Measurements from ENCODE around the gene FOXO3. TPM values are rescaled to one million over a fixed set of nuclear protein-coding genes. Genes with fewer than 3 reads are reported as not detected.

Gene FOXO3
- total and polyA plus RNA-seq, 2 donors from 2014 or later: 9.4 to 76.1 TPM

DNA sequence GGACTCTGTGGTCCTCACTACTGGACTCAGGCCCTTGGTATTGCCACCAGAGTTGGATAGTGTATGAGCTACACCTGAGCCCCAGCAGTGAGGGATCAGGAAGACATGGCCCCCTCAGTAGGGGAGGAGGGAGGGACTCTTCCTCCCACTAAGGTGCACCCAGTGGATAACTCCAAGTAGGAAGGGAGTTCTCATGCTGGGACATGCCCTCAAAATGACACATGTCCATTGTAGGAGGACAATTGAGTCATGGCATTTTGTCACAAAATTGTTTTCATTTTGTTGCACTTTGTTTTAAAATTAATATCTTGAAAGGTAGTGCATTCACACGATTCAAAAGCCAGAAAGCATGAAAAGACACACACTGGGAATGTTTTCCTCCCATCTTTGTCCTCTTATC lies 127.2 kb downstream of the FOXO3 start:
- Histone ChIP-seq H3K9me3 (ENCODE audit: control insufficient read depth in 2 of 3, insufficient read depth in 1 of 3, low read length in 3 of 3) (no peaks in the 10 kb centered on the region), H3K36me3 (ENCODE audit: control insufficient read depth in 2 of 3, insufficient read depth in 3 of 3, low read length in 3 of 3) (peaks cover 0 to 8% (median 8%) of the 10 kb centered on the region in 3 donors), H3K4me1 (ENCODE audit: control insufficient read depth in 2 of 3, insufficient read depth in 2 of 3, low read depth in 1 of 3, low read length in 3 of 3) (peaks cover 0 to 20% (median 5%) of the 10 kb centered on the region in 3 donors), H3K27me3 (ENCODE audit: control insufficient read depth, insufficient read depth, low read length) (no peaks in the 10 kb centered on the region), H3K27ac (ENCODE audit: low read depth in 2 of 2, low read length in 2 of 2) (no peak overlapping the region), H3K9ac (ENCODE audit: low read length in 3 of 3) (no peak overlapping the region), H3K4me3 (ENCODE audit: low read length in 3 of 3) (no peak overlapping the region)
- FAIRE-seq (no peak), DNase-seq (no peak)
- intact Hi-C loops (cut with DNase I): no loop called here
- TF ChIP-seq, protein P1, sequence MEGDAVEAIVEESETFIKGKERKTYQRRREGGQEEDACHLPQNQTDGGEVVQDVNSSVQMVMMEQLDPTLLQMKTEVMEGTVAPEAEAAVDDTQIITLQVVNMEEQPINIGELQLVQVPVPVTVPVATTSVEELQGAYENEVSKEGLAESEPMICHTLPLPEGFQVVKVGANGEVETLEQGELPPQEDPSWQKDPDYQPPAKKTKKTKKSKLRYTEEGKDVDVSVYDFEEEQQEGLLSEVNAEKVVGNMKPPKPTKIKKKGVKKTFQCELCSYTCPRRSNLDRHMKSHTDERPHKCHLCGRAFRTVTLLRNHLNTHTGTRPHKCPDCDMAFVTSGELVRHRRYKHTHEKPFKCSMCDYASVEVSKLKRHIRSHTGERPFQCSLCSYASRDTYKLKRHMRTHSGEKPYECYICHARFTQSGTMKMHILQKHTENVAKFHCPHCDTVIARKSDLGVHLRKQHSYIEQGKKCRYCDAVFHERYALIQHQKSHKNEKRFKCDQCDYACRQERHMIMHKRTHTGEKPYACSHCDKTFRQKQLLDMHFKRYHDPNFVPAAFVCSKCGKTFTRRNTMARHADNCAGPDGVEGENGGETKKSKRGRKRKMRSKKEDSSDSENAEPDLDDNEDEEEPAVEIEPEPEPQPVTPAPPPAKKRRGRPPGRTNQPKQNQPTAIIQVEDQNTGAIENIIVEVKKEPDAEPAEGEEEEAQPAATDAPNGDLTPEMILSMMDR (IDR thresholded peaks at IDR 0.05; ENCODE audit: borderline replicate concordance, extremely low read depth, insufficient read depth): no peak

DNA sequence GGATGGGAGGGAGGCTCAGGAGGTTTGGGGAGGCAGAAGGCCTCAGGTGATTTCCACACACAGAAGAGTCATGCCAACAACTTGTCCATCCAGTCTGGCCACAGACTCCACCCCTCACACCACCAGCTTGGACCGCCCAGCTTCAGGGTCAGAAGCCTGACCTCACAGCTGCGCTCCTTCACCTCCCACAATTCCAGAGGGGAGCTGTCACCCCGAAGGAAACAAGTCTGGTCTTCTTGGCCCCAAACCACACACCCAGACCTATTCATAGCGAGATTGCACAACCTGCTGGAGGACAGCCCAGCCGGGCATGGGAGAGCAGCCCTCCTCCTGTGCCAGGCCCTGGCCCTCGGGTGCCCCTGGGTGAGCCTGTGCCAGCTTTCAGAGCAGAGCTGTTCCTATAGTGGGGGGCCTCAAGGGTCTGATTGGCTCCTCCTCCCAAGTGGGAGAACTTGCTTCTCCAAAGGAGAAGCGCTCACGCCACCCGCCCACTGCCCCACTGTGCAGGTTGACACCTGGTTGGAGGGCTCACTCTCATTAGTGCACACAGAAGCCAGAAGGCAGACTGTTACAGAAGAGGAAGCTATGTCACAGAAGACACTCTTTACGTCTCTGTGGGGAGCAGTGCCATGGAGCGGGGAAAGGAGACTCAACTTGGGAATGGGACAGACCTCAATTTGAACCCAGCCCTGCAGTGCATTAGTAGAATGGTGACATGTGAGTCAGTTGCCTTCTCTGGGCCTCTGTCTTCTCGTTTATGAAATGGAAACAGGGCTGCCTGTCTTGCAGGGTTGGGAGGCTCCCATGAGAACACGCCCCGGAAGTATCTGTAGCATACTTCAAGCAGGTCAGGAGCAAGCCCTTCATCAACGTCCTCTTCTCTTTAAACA lies 128.8 kb downstream of the FOXO3 start:
- TF ChIP-seq, protein P1 (IDR thresholded peaks at IDR 0.05; ENCODE audit: borderline replicate concordance, extremely low read depth, insufficient read depth): no peak
- peak overlapping the region in 1 of 2 donors; percentile 57 for H3K27ac ChIP-seq (ENCODE audit: low read depth in 2 of 2, low read length in 2 of 2)
- intact Hi-C loops (cut with DNase I): no loop called here
- H3K4me1 ChIP-seq (ENCODE audit: control insufficient read depth in 2 of 3, insufficient read depth in 2 of 3, low read depth in 1 of 3, low read length in 3 of 3): peaks cover 0 to 20% (median 5%) of the 10 kb centered on the region in 3 donors
- H3K36me3 ChIP-seq (ENCODE audit: control insufficient read depth in 2 of 3, insufficient read depth in 3 of 3, low read length in 3 of 3): peaks cover 0 to 8% (median 8%) of the 10 kb centered on the region in 3 donors
- FAIRE-seq (no peak), DNase-seq (peak in 2 of 5 donors; percentile 49 to 95)
- H3K4me3 ChIP-seq (ENCODE audit: low read length in 3 of 3): no peak overlapping the region
- H3K9me3 ChIP-seq (ENCODE audit: control insufficient read depth in 2 of 3, insufficient read depth in 1 of 3, low read length in 3 of 3): no peaks in the 10 kb centered on the region
- H3K9ac ChIP-seq (ENCODE audit: low read length in 3 of 3): no peak overlapping the region
- no peaks in the 10 kb centered on the region for H3K27me3 ChIP-seq (ENCODE audit: control insufficient read depth, insufficient read depth, low read length)

DNA sequence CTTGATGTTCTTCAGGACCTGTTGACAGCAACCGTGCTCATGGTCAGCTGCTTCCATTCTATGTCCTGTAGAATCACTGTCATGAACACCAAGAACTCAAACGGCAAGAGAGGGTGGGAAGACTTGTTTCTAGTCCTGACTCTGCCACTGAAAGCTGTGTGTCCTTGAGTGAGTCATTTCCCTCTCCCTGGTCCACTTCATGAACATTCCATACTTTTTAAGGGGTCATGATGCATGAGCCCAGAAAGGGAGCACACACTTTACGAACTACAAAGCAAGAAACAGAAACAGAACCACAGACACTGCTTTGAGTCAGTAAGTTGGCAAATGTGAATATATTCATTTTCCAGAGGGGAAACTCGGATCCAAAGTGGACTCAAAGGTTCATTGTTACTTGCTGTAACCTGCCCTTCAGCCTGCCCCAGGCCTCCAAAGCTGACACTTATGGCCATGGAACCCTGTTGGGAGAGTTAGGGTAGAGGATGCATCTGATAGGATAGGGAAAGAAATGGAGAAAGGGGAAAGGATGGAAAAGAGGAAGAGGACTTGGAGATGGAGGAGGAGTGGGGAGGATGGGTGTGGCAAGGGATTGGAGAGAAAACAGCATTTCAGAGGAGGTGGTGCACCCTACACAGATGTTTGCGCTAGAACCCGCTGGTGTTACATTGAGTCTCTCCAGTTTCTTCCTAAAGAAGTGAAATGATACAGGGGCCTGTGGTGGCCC lies 129.8 kb downstream of the FOXO3 start:
- Histone ChIP-seq H3K27me3 (ENCODE audit: control insufficient read depth, insufficient read depth, low read length) (no peaks in the 10 kb centered on the region), H3K9ac (ENCODE audit: low read length in 3 of 3) (no peak overlapping the region), H3K27ac (ENCODE audit: low read depth in 2 of 2, low read length in 2 of 2) (no peak overlapping the region), H3K36me3 (ENCODE audit: control insufficient read depth in 2 of 3, insufficient read depth in 3 of 3, low read length in 3 of 3) (peaks cover 0 to 8% (median 8%) of the 10 kb centered on the region in 3 donors), H3K4me3 (ENCODE audit: low read length in 3 of 3) (no peak overlapping the region), H3K4me1 (ENCODE audit: control insufficient read depth in 2 of 3, insufficient read depth in 2 of 3, low read depth in 1 of 3, low read length in 3 of 3) (peaks cover 0 to 14% (median 5%) of the 10 kb centered on the region in 3 donors), H3K9me3 (ENCODE audit: control insufficient read depth in 2 of 3, insufficient read depth in 1 of 3, low read length in 3 of 3) (no peaks in the 10 kb centered on the region)
- TF ChIP-seq, protein P1 (IDR thresholded peaks at IDR 0.05; ENCODE audit: borderline replicate concordance, extremely low read depth, insufficient read depth): no peak
- no peak for DNase-seq
- FAIRE-seq: no peak
- intact Hi-C loops (cut with DNase I): no loop called here
